Measurements from ENCODE around the gene LRRC36. TPM values are rescaled to one million over a fixed set of nuclear protein-coding genes. Genes with fewer than 3 reads are reported as not detected.
A peak's percentile ranks its signal among the peaks of the same experiment; 100 is the strongest.
"Not testable (repeated sequence)": the region's sequence is repeated elsewhere in the genome, so short reads cannot be mapped to it uniquely, and the experiment has no call there.

Gene LRRC36
- total and polyA plus RNA-seq, 8 donors = 0.37 to 33.0 (median 0.96) TPM; not detected in 4

DNA sequence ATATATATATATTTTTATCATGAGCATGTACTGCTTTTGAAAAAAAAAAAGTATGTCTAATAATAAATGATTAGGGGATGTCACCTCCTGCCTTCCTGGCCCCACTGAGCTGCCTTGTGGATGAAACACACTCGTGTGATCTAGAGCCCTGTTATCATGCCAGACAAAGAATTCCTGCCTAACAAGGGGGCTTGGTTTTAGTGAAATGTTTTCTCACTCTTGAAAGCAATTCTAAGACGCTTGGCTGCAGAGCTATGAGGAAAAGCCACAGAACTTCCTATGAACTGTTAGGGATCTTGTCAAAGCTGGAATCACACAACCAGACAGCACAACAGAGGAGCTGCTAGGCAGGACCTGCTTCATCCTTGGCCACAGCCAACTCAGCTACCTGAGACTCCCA lies 85.7 kb downstream of the LRRC36 start:
- H3K27me3 ChIP-seq = no peaks in the 10 kb centered on the region
- no peak overlapping the region for H3K4me3 ChIP-seq
- peaks cover 13 to 34% (median 30%) of the 10 kb centered on the region in 4 donors for H3K4me1 ChIP-seq
- TF ChIP-seq POLR2AphosphoS5 (IDR thresholded peaks at IDR 0.05) = no peak
- TF ChIP-seq EP300 (IDR thresholded peaks at IDR 0.05) = no peak
- TF ChIP-seq CTCF (IDR thresholded peaks at IDR 0.05) = no peak
- TF ChIP-seq POLR2A (IDR thresholded peaks at IDR 0.05) = no peak
- H3K9me3 ChIP-seq = no peaks in the 10 kb centered on the region
- H3K36me3 ChIP-seq = peaks cover 0 to 4% (median 0%) of the 10 kb centered on the region in 4 donors
- 33 to 46% (median 40%) methylated on average over 2 of the region's 2 CpGs for WGBS, 5 donors
- no peak overlapping the region for H3K27ac ChIP-seq
- no peak for DNase-seq
- intact Hi-C loops (cut with DNase I; ENCODE audit: low total_unique reads) = no loop called here

DNA sequence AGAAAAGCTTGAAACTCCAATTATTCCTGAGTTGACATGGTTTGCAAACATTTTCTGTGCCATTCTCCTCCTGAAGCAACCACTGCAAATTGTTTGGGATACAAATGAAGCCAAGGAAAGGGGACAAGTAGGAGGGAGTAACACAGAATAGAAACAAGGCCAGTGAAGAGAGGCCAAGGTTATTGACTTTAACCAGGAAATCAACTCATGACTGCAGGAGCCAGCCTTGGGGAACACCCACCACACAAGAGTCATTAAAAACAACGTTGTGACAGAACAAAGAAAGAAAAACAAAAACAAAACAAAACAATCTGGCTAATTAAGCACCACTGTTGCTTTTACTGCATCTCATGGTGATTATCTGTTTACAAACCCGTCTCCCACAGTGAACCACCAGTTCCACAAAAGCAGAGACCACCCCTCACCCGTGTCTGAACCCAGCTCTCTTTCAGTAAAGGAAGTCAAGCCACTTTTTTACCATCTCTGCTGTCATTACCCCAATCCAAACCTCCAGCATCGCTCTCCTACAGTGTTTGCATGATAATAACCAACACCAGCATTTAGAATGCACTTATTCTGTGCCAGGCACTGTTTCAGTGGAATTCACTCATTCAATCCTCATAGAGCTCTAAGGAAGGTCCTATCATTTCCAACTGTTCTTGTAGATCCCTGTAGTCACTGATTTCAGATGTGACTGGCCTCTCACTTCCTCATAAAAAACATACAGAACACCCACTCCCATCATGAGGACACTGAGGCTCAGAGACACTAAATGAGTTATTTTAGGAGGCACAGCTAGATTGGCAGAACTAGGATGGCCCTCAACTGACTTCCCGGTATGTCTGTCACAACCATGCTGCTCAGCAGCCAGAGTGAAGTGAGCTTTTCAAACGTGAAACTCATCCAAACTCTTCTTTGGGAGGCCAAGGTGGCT lies 87.6 kb downstream of the LRRC36 start:
- TF ChIP-seq POLR2AphosphoS5 (IDR thresholded peaks at IDR 0.05) (no peak), EP300 (IDR thresholded peaks at IDR 0.05) (no peak), POLR2A (IDR thresholded peaks at IDR 0.05) (no peak), CTCF (IDR thresholded peaks at IDR 0.05) (no peak)
- H3K9me3 ChIP-seq = no peaks in the 10 kb centered on the region
- intact Hi-C loops (cut with DNase I; ENCODE audit: low total_unique reads) = no loop called here
- WGBS, 5 donors = 53 to 65% (median 60%) methylated on average over 6 of the region's 6 CpGs
- H3K36me3 ChIP-seq = peaks cover 0 to 3% (median 0%) of the 10 kb centered on the region in 4 donors
- H3K27ac ChIP-seq = peak overlapping the region in 2 of 5 donors; percentile 1 to 29
- DNase-seq = no peak
- peaks cover 13 to 34% (median 30%) of the 10 kb centered on the region in 4 donors for H3K4me1 ChIP-seq
- no peak overlapping the region for H3K4me3 ChIP-seq
- no peaks in the 10 kb centered on the region for H3K27me3 ChIP-seq

DNA sequence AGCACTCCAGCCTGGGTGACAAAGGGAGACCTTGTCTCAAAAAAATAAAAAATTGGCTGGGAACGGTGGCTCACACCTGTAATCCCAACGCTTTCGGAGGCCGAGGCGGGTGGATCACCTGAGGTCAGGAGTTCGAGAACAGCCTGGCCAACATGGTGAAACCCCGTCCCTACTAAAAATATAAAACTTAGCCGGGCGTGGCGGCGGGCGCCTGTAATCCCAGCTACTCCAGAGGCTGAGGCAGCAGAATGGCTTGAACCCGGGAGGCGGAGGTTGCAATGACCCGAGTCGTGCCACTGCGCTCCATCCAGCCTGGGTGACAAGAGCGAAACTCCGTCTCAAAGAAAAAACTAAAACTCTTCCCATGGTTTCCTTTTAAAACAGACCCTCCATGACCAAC lies 88.8 kb downstream of the LRRC36 start:
- H3K27me3 ChIP-seq; intact Hi-C loops (cut with DNase I; ENCODE audit: low total_unique reads); H3K36me3 ChIP-seq; H3K9me3 ChIP-seq; DNase-seq: not testable (repeated sequence)
- Histone ChIP-seq H3K4me3 (peak overlapping the region; percentile 67 to 83 (median 74)), H3K4me1 (peaks cover 13 to 34% (median 30%) of the 10 kb centered on the region in 4 donors), H3K27ac (peak overlapping the region in 4 of 5 donors; percentile 81 to 87 (median 86))
- WGBS, 5 donors = 86 to 96% (median 95%) methylated on average over 19 of the region's 19 CpGs

DNA sequence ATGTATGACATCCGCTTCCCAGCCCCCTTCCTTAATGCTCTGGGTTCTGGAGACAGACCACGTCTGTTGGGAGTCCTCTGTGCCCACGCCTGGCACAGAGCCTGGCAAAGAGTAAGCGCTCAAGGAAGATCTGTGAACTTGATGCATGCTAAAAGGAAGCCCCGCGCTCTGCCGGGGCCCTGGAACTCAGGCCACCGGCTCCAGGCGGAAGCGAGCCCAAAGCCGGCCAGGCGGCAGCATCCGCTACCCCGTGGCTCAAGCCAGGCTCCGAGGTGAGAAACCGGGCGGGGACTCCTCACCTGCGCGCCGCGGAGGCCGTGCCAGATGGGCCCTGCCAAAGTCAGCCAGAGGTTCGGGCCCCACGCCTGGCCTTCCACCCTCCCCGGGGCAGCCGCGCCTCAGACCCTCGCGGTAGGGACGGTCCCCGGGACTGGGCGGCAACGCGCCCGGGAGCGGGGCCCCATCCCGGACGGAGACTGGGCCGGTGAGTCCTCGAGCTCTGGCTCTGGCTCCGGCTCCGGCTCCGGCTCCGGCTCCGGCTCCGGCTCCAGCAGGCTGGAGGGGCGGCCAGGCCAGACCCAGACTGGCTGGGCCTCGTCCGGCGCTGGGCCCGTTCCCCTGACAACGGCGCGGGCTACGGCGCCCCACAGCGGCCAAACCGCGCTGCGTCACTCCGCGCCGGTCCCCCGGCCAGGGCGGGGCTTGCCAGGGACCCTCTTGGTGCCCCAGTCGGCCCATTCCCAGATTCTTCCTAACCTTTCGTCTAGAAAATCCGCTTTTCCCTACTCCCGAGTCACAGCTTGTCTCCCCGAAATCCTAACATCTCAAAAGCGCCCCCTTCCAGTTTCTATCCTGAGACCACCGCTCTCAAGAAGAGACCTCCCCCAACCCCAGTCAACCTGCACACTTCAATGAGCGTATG lies 89.5 kb downstream of the LRRC36 start, which contains the start of gene ZDHHC1:
ZDHHC1 (minus strand) TSS at position 606 of the 922 bp plus-strand sequence. CDS start 8,702 bp downstream, outside the sequence.
- H3K9me3 ChIP-seq = no peaks in the 10 kb centered on the region
- no peaks in the 10 kb centered on the region for H3K27me3 ChIP-seq
- peak; percentile 76 to 93 for DNase-seq
- 1 to 6% (median 2%) methylated on average over 14 to 73 of the region's 73 CpGs for WGBS, 5 donors
- H3K4me3 ChIP-seq = peak within 1 kb of the TSS; percentile 67 to 83 (median 74)
- no peak for TF ChIP-seq EP300 (IDR thresholded peaks at IDR 0.05)
- peak; percentile 46 to 81 (median 56) for TF ChIP-seq POLR2AphosphoS5 (IDR thresholded peaks at IDR 0.05)
- TF ChIP-seq CTCF (IDR thresholded peaks at IDR 0.05) = peak in 4 of 7 experiments; percentile 48 to 68 (median 52)
- TF ChIP-seq POLR2A (IDR thresholded peaks at IDR 0.05) = no peak
- peak within 1 kb of the TSS; percentile 61 to 87 (median 85) for H3K27ac ChIP-seq
- H3K36me3 ChIP-seq = no peaks in the 10 kb centered on the region
- intact Hi-C loops (cut with DNase I; ENCODE audit: low total_unique reads) = no loop called here
- peaks cover 13 to 34% (median 30%) of the 10 kb centered on the region in 4 donors for H3K4me1 ChIP-seq
